K562 (cell line): ENCODE measurements around the gene PIK3CB. TPM values are rescaled to one million over a fixed set of nuclear protein-coding genes. Genes with fewer than 3 reads are reported as not detected.

Experiments
- ADNP ChIP-seq: fragments of 200-800 bp; sonication (Bioruptor generic); IDR thresholded peaks from 2 replicates; pipeline ENCODE4 v1.6.1; 2016; ENCODE audit warnings: missing genetic modification characterization, missing compliant biosample characterization
- BRD4 ChIP-seq: fragments of 200-600 bp; sonication (generic); IDR thresholded peaks from 2 replicates; pipeline ENCODE4 v1.6.1; 2017; ENCODE audit warnings: inconsistent platforms
- CAMTA2 ChIP-seq: fragments of 250-450 bp; sonication (Bioruptor Pico); conservative IDR thresholded peaks from 2 replicates; pipeline ENCODE4 v1.5.1; 2022
- FOXM1 ChIP-seq, 2 experiments: fragments of 450-650 bp in 1 of 2; sonication (generic) in 1 of 2; formaldehyde crosslinking in 1 of 2; IDR thresholded peaks; 2 replicates each; pipeline versions ENCODE4 v1.6.1 to v1.9.0; 2017 to 2022; ENCODE audit warnings: low read depth in 2 of 2, mild to moderate bottlenecking in 2 of 2, missing genetic modification reagents in 1 of 2, moderate library complexity in 1 of 2
- HDAC1 ChIP-seq, 2 experiments: fragments of 450-650 bp; IDR thresholded peaks; 2 replicates each; pipeline ENCODE4 v1.6.1; 2016 to 2017; ENCODE audit warnings: inconsistent platforms in 1 of 2, mild to moderate bottlenecking in 1 of 2, moderate library complexity in 1 of 2
- HNRNPL ChIP-seq: fragments of 200-400 bp; formaldehyde crosslinking; IDR thresholded peaks from 2 replicates; pipeline ENCODE4 v1.6.1; 2017; ENCODE audit warnings: low read depth, mild to moderate bottlenecking, low read length
- KDM4B ChIP-seq, 2 experiments: fragments of 450-650 bp in 1 of 2; sonication (generic) in 1 of 2; IDR thresholded peaks; 2 replicates each; pipeline ENCODE4 v1.6.1; 2016 to 2017; ENCODE audit warnings: borderline replicate concordance in 2 of 2, antibody characterized with exemption in 1 of 2, low read depth in 1 of 2, mild to moderate bottlenecking in 1 of 2
- POLR2G ChIP-seq: fragments of 200-400 bp; formaldehyde crosslinking; IDR thresholded peaks from 2 replicates; pipeline ENCODE4 v1.6.1; 2017; ENCODE audit warnings: low read depth, mild to moderate bottlenecking, antibody characterized with exemption, low read length, moderate library complexity
- RBM25 ChIP-seq: fragments of 200-400 bp; formaldehyde crosslinking; IDR thresholded peaks from 2 replicates; pipeline ENCODE4 v1.6.1; 2018; ENCODE audit warnings: low read length, low read depth, moderate library complexity; ENCODE audit not compliant: severe bottlenecking
- THRA ChIP-seq: fragments of 450-650 bp; IDR thresholded peaks from 2 replicates; pipeline ENCODE4 v1.6.1; 2017; ENCODE audit warnings: mild to moderate bottlenecking, moderate library complexity
- ZBED1 ChIP-seq: IDR thresholded peaks from 2 replicates; pipeline ENCODE4 v1.6.1; 2014
- ZBTB49 ChIP-seq: sonication (generic); formaldehyde crosslinking; IDR thresholded peaks from 2 replicates; pipeline ENCODE4 v1.8.0; 2022; ENCODE audit warnings: missing genetic modification reagents, mild to moderate bottlenecking, borderline replicate concordance
- ZNF175 ChIP-seq: fragments of 200-800 bp; sonication (Bioruptor generic); IDR thresholded peaks from 2 replicates; pipeline ENCODE4 v1.6.1; 2016; ENCODE audit warnings: low read depth, mild to moderate bottlenecking, missing genetic modification characterization, missing compliant biosample characterization
- ZNF311 ChIP-seq: fragments of 250-450 bp; sonication (Bioruptor Pico); IDR thresholded peaks from 2 replicates; pipeline ENCODE4 v1.4.0; 2020; ENCODE audit warnings: mild to moderate bottlenecking, moderate library complexity
- ZNF324 ChIP-seq: fragments of 250-450 bp; sonication (Bioruptor Pico); IDR thresholded peaks from 2 replicates; pipeline ENCODE4 v1.4.0; 2020; ENCODE audit warnings: mild to moderate bottlenecking
- ZNF395 ChIP-seq: fragments of 200-800 bp; sonication (Bioruptor generic); IDR thresholded peaks from 2 replicates; pipeline ENCODE4 v1.6.1; 2017; ENCODE audit warnings: missing genetic modification characterization, missing compliant biosample characterization
- ZNF551 ChIP-seq: fragments of 250-450 bp; sonication (Bioruptor Pico); IDR thresholded peaks from 2 replicates; pipeline ENCODE4 v1.5.0; 2021; ENCODE audit warnings: mild to moderate bottlenecking, moderate library complexity
- ZNF717 ChIP-seq: fragments of 250-450 bp; sonication (Bioruptor Pico); IDR thresholded peaks from 2 replicates; pipeline ENCODE4 v1.5.0; 2021
- ZNF780A ChIP-seq: fragments of 250-450 bp; sonication (Bioruptor Pico); IDR thresholded peaks from 2 replicates; pipeline ENCODE4 v1.5.0; 2021; ENCODE audit warnings: mild to moderate bottlenecking
- polyA plus RNA-seq, 8 experiments: library from polyadenylated mRNA; depleted of rRNA in 4 of 8; stranded (reverse) in 5 of 8; unstranded in 3 of 8; fragments of >200 nt; fragmentation: Nextera tagmentation in 2 of 8; fragmentation: Illumina TruSeq in 1 of 8; extraction: Ambion mirVana in 2 of 8; extraction: Trizol in 1 of 8; gene quantifications; 2 replicates each; pipeline versions ENCODE4 v1.2.1 to v1.2.3, GENCODE V29; 2011 to 2014; ENCODE audit warnings: inconsistent platforms in 1 of 8, missing spikeins in 1 of 8
- total RNA-seq, 7 experiments: library from RNA; depleted of rRNA in 6 of 7; stranded (reverse); fragments of >200 nt in 6 of 7; fragmentation: Illumina TruSeq in 2 of 7; extraction: Trizol in 2 of 7; gene quantifications; 2 replicates each; pipeline versions ENCODE4 v1.2.1 to v1.2.3, GENCODE V29; 2011 to 2021; ENCODE audit warnings: low replicate concordance in 1 of 7
- TF ChIP-seq, protein P1 (sequence below): fragments of 450-650 bp; IDR thresholded peaks from 2 replicates; pipeline ENCODE4 v1.7.0; 2016; ENCODE audit warnings: borderline replicate concordance

PIK3CB gene
- total and polyA plus RNA-seq, 9 of the 15 experiments (the other 6 are each of a cell fraction or from before 2014, with no cell fraction given), result 15.3 to 62.6 (median 28.3) TPM

- TF ChIP-seq ZBTB49 (CRISPR knock-in tag), result no peak
- TF ChIP-seq ZNF551 (CRISPR knock-in tag), result no peak
- peak; percentile 83; the same call in 1 of the 2 replicates for TF ChIP-seq ZNF175 (CRISPR knock-in tag)
- TF ChIP-seq KDM4B (IDR thresholded peaks at IDR 0.05; ENCODE audit: borderline replicate concordance in 2 of 2, low read depth in 1 of 2), result no peak
- TF ChIP-seq, protein P1, sequence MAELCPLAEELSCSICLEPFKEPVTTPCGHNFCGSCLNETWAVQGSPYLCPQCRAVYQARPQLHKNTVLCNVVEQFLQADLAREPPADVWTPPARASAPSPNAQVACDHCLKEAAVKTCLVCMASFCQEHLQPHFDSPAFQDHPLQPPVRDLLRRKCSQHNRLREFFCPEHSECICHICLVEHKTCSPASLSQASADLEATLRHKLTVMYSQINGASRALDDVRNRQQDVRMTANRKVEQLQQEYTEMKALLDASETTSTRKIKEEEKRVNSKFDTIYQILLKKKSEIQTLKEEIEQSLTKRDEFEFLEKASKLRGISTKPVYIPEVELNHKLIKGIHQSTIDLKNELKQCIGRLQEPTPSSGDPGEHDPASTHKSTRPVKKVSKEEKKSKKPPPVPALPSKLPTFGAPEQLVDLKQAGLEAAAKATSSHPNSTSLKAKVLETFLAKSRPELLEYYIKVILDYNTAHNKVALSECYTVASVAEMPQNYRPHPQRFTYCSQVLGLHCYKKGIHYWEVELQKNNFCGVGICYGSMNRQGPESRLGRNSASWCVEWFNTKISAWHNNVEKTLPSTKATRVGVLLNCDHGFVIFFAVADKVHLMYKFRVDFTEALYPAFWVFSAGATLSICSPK, result no peak
- TF ChIP-seq HNRNPL, result no peak
- TF ChIP-seq BRD4, result peak; percentile 93
- no peak for TF ChIP-seq ZNF780A (CRISPR knock-in tag)
- TF ChIP-seq RBM25, result no peak
- TF ChIP-seq ZBED1, result peak; percentile 88; the same call in 1 of the 2 replicates
- TF ChIP-seq FOXM1 (IDR thresholded peaks at IDR 0.05; ENCODE audit: low read depth), result peak; percentile 98
- TF ChIP-seq FOXM1 (CRISPR knock-in tag; IDR thresholded peaks at IDR 0.05; ENCODE audit: low read depth), result no peak
- peak in 1 of 2 experiments; percentile 90; a peak in 3 of 4 replicates for TF ChIP-seq HDAC1 (IDR thresholded peaks at IDR 0.05)
- peak; percentile 55; the same call in 1 of the 2 replicates for TF ChIP-seq ZNF311 (CRISPR knock-in tag)
- TF ChIP-seq POLR2G, result no peak
- peak; percentile 5; the same call in 1 of the 2 replicates for TF ChIP-seq ADNP (tag)
- no peak for TF ChIP-seq THRA
- TF ChIP-seq ZNF717, result no peak
- TF ChIP-seq ZNF324 (CRISPR knock-in tag), result no peak
- TF ChIP-seq ZNF395 (CRISPR knock-in tag), result peak; percentile 91
- TF ChIP-seq CAMTA2 (CRISPR knock-in tag), result 0 out of 2 replicates have a peak, but pooled peaks have one; percentile 36
These were observed 41.3 kb upstream of the PIK3CB start (continued) for GRCh38 chr3:138875754-138876664.
